ENCODE measurements around the gene MACROD1.

The MACROD1 gene

DNA sequence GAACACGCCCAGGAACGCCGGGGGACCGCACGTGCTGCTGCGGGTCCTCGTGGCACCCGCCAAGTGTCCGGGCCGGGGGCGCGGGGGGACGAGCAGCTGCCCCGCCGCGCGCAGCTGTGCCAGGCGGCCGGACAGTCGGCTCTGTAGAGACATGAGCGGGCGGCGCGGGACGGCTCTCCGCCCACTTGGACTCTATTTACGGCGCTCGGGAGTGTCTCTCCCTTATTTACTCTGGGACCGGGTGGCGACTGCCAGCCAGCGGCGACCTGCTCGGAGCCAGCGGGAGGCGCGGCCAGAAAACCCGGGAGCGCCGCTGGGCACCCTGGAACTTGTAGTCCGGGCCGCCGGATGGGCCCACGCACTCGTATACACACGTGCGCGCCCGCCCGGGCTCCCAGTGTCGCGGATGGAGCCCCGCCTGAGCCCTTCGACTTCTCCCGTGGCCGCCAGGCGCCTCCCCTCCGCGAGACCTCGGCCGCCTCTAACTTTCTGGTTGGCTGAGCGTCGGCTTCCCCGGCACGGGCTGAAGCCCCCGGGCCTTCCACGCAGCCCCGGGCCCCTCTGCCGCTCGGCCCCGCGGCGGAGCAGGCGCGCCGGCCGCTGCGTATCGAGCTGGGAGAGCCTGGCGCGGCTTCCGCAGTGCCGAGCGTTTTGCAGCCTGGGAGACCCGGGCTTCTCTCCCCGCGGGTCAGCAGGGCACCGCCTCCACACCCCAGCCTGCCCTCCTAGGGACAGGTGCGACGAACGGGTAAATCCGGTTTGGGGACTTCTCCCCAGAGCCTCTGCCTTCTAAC lies at the start of gene MACROD1:
MACROD1 (minus strand) TSS at position 272 of the 794 bp plus-strand sequence; CDS start at position 153, 119 bp downstream.
- DNase-seq = peak; percentile 92

DNA sequence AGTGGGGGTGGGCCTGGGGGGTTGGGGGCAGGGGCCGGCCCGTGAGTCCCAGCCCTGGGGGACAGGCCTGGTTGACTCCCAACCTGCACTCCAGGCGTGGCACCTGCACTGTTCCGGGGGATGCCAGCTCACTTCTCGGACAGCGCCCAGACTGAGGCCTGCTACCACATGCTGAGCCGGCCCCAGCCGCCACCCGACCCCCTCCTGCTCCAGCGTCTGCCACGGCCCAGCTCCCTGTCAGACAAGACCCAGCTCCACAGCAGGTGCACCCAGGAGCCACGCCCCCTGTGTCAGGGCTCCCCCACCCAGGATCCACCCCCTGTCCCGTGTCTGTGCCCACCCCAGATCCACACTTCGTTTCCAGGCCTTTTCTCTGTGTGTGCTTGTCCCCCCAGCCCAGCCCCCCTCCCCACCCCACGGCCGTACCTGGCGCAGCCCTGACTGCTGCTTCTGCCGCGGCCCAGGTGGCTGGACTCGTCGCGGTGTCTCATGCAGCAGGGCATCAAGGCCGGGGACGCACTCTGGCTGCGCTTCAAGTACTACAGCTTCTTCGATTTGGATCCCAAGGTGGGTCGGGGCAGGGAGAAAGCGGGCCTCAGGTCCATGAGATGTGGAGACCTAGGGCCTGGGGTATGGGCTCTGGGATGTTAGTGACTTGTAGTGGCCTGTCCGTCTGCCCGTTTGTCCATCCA lies 45.4 kb upstream of the MACROD1 start:
- no peak for DNase-seq

- no peak for DNase-seq
Measured at GRCh38 chr11:64210301-64211020, 44.5 kb upstream of the MACROD1 start.

DNA sequence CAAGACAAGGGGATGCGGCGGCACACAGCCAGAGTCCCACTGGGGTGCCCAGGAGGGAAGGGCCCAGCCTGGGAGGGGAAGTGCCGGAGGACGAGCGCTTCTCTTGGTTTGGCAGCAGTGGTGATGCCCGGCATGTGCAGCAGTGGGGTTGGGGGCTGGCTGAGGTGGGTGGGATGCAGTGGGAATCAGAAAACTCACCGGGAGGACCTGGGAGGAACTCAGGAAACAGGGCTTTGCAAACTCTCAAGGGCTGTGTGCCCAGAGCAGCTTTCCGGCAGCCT lies 43.6 kb upstream of the MACROD1 start:
- no peak for DNase-seq

- no peak for DNase-seq
Measured at GRCh38 chr11:64208796-64209562, 43.1 kb upstream of the MACROD1 start.

- DNase-seq = no peak
Measured at GRCh38 chr11:64208086-64208795, 42.3 kb upstream of the MACROD1 start.

DNA sequence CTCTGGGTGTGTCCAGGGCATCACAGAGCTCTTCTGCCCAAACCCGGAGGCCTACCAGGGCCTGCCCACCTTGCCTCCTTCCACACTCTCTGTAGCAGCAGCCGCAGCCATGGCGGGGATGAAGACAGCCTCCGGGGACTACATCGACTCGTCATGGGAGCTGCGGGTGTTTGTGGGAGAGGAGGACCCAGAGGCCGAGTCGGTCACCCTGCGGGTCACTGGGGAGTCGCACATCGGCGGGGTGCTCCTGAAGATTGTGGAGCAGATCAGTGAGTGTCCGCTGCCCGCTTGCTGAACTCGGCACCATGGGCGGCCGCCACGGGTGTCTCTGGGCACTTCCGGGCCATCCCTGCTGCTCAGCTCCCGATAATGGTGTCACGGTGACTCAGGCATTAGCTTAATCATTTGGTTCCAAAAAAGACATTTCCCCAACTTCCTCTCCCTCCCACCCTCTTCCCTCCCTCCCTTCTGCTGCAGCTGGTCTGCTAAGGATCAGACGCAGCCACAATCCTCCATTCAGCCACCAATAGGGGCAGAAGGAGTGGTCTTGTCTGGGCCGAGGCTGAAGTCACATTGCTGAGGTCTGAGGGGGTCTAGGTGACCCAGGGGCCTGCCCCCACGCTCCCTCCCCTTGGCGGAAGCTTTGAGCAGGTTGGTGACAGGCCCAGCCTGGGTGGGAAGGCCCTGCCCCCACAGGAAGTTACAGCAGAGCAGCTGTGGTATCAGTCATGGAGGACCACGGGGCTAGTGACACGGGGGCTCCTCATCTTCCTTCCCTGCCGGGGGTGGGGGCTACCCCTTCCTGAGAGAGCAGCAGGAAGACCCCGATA lies 41.6 kb upstream of the MACROD1 start:
- peak; percentile 91 for DNase-seq

DNA sequence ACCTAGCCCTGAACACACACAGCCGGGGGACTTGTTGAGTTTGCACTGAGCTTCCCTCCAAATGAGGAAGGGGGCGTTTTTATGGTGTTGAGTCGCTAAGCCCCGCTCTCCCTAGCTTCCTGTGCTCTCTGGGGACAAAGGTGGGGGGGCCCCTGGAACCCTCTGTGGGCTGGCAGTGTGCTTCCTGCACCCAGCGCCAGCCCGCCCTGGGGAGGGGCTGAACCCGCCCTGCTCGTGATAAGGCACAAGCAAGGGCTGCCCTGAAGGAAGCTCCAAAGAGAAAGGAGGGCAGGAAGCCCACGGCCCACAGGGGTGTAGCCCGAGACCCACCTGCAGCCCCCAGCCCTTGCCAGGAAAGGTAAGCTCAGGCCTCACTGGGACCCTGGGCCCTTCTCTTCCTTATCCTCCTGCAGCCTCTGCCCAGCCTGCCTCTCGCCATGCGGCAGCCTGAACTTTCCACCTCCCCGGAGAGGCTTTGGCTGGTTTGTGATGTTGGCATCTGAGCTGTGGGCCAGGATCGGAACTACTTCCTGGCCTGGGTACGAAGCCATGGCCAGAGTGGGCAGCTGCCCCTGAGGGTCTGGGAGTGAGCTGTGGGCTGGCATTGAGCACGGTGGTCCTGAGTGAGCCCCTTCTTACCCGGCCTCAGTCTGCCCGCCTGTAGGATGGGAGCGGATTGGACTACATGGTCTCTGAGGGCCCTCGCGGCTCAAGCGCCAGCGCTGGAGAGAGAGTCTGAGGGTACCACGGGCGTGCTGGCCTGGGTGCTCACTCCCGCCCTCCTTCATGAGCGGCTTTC lies 40.7 kb upstream of the MACROD1 start, which contains the start of gene FERMT3:
FERMT3 (plus strand) TSS at position 265 of the 799 bp plus-strand sequence. CDS start 644 bp downstream, outside the sequence.
- peak; percentile 80 for DNase-seq

GRCh38 chr11:64204464-64204989 lies 38.6 kb upstream of the MACROD1 start:
- peak; percentile 97 for DNase-seq

- no peak for DNase-seq
Measured at GRCh38 chr11:64204080-64204440, 38.1 kb upstream of the MACROD1 start.

DNA sequence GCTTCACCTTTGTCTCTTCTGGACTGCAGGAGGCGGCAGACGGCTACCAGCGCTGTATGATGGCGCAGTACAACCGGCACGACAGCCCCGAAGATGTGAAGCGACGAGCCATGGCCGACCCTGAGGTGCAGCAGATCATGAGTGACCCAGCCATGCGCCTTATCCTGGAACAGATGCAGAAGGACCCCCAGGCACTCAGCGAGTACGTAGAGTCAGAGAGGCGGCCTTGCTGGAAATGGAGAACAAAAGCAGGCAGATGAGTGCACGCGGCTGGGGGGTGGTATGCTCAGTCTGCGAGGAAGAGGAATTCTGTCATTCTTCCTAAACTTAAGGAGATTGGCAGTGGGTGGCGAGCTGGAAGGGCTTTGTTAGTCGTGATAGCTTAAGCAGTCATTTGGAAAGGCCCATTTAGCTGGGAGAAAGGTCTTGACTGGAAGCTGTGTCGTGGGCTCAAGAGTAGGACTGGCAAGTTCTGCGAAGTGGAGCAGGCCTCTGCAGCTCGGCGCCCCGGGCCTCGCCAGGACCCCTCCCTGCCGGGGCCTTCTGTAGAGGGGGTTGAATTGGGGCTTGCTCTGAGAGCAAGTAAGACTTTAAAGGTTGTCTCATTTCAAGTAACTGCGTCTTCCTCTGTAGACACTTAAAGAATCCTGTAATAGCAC lies 37.6 kb upstream of the MACROD1 start:
- no peak for DNase-seq

- no peak for DNase-seq
Measured at GRCh38 chr11:64202992-64203391, 37.1 kb upstream of the MACROD1 start.

DNA sequence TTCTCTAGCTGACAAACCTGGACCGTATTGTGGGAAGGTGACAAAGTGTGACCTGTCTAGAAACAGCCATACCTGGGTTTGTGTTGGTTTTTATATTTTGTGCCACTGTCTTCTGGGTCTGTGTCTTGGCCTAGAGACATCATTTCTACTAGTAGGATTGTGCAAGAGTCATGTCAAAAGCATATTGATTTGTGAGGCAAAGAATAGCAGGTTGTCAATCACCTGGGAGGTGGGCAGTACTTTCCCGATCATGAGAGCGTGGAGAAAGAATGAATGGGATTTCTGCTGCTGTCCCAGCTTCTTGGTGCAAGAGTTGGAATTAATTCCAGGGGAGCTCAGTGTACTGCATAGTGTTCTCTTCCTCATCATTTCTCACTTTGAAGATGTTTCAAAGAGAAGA lies 35.6 kb upstream of the MACROD1 start:
- DNase-seq = no peak

GRCh38 chr11:64198511-64198910 lies 32.6 kb upstream of the MACROD1 start:
- DNase-seq = no peak

GRCh38 chr11:64196626-64197025 lies 30.7 kb upstream of the MACROD1 start:
- DNase-seq = no peak

GRCh38 chr11:64192434-64192833 lies 26.5 kb upstream of the MACROD1 start:
- DNase-seq = no peak

DNA sequence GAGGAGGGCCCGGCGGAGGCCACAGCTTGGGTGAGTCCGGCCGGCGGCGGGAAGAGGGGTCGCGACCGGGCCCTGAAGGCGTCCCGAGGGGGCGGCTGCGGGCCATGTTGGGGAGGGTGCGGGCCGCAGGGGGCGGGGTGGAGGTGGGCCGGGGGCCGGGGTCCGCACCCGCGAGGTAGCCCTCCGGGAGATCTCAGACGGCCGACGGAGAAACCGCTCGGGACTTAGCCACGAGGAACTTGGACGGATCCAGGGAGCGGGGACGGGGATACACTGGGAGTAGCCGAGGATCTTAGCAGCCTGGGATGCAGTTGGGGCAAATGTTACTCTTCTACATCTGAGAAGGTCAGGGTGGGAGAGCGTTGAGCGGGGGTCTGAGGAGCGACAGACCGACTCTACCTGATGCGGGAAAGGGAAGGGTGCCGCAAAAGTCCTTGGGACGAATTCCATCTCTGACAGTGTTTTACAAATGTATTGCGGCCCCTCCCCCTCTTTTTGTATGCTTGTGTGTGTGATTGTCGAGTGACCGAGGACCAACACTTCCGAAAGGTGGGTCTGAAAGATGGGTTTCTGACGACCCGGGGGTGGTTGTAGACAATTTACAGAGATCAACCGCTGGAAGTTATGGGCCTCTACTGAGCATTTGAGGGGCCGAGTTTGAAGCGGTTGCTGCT lies 20.7 kb upstream of the MACROD1 start:
- peak; percentile 50 for DNase-seq

- DNase-seq = peak; percentile 100
Measured at GRCh38 chr11:64185693-64186491, 20.0 kb upstream of the MACROD1 start, which contains the start of gene STIP1. STIP1 (plus strand) TSS chr11:64186171; CDS start chr11:64186262, 91 bp downstream.

All from OCI-M1 (cell line).